HepG2 (cell line): ENCODE measurements around the gene COL9A3. TPM values are rescaled to one million over a fixed set of nuclear protein-coding genes. Genes with fewer than 3 reads are reported as not detected.

ENCODE experiments used
- ARID2 ChIP-seq: sonication (generic); formaldehyde crosslinking; IDR thresholded peaks from 2 replicates; pipeline ENCODE4 v1.8.1; 2022; ENCODE audit warnings: mild to moderate bottlenecking, missing genetic modification reagents, borderline replicate concordance
- DNMT1 ChIP-seq: sonication (generic); formaldehyde crosslinking; IDR thresholded peaks from 2 replicates; pipeline ENCODE4 v1.5.1; 2020; ENCODE audit warnings: mild to moderate bottlenecking, missing genetic modification reagents
- DNMT3B ChIP-seq: conservative IDR thresholded peaks from 2 replicates; pipeline ENCODE4 v1.6.1; 2016; ENCODE audit warnings: missing biosample characterization, control low read depth
- MZF1 ChIP-seq: sonication (generic); formaldehyde crosslinking; IDR thresholded peaks from 2 replicates; pipeline ENCODE4 v1.8.1; 2023; ENCODE audit warnings: mild to moderate bottlenecking, missing genetic modification reagents, borderline replicate concordance
- NR2F1 ChIP-seq, 2 experiments: fragments of 450-650 bp in 1 of 2; formaldehyde crosslinking in 1 of 2; IDR thresholded peaks; 2 replicates each; pipeline versions ENCODE4 v1.5.0 to v1.6.1; 2016 to 2020; ENCODE audit warnings: mild to moderate bottlenecking in 1 of 2, missing compliant biosample characterization in 1 of 2, missing genetic modification reagents in 1 of 2, moderate library complexity in 1 of 2
- SIX4 ChIP-seq: sonication (generic); formaldehyde crosslinking; IDR thresholded peaks from 2 replicates; pipeline ENCODE4 v1.4.0; 2020; ENCODE audit warnings: missing genetic modification reagents
- TRIM22 ChIP-seq: fragments of 450-650 bp; IDR thresholded peaks from 2 replicates; pipeline ENCODE4 v1.6.1; 2017
- YEATS4 ChIP-seq: sonication (generic); formaldehyde crosslinking; IDR thresholded peaks from 2 replicates; pipeline ENCODE4 v1.4.0; 2020; ENCODE audit warnings: missing genetic modification reagents, borderline replicate concordance
- YY1 ChIP-seq: IDR thresholded peaks from 2 replicates; pipeline ENCODE4 v1.6.1; 2011; ENCODE audit warnings: low read length, low read depth, moderate library complexity, mild to moderate bottlenecking; ENCODE audit not compliant: insufficient read depth, insufficient replicate concordance
- ZBED4 ChIP-seq: sonication (generic); formaldehyde crosslinking; IDR thresholded peaks from 2 replicates; pipeline ENCODE4 v1.4.0; 2020; ENCODE audit warnings: missing genetic modification reagents, borderline replicate concordance
- ZBTB7B ChIP-seq: sonication (generic); formaldehyde crosslinking; IDR thresholded peaks from 2 replicates; pipeline ENCODE4 v1.4.0; 2020; ENCODE audit warnings: missing genetic modification reagents
- ZFAT ChIP-seq: sonication (generic); formaldehyde crosslinking; conservative IDR thresholded peaks from 2 replicates; pipeline ENCODE4 v1.8.1; 2023; ENCODE audit warnings: missing genetic modification reagents, inconsistent platforms
- ZNF354B ChIP-seq: sonication (generic); formaldehyde crosslinking; IDR thresholded peaks from 2 replicates; pipeline ENCODE4 v1.8.0; 2022; ENCODE audit warnings: mild to moderate bottlenecking, missing genetic modification reagents
- ZNF703 ChIP-seq: sonication (generic); formaldehyde crosslinking; IDR thresholded peaks from 2 replicates; pipeline ENCODE4 v1.5.1; 2020; ENCODE audit warnings: missing genetic modification reagents, mild to moderate bottlenecking, moderate library complexity, borderline replicate concordance
- ZNF749 ChIP-seq: sonication (generic); formaldehyde crosslinking; IDR thresholded peaks from 2 replicates; pipeline ENCODE4 v1.8.0; 2022; ENCODE audit warnings: mild to moderate bottlenecking, missing genetic modification reagents, moderate library complexity, borderline replicate concordance
- ZNF879 ChIP-seq: sonication (generic); formaldehyde crosslinking; IDR thresholded peaks from 2 replicates; pipeline ENCODE4 v1.8.1; 2023; ENCODE audit warnings: missing genetic modification reagents
- polyA plus RNA-seq, 8 experiments: library from polyadenylated mRNA; depleted of rRNA in 3 of 8; stranded (reverse) in 7 of 8; unstranded in 1 of 8; fragments of >200 nt; fragmentation: Illumina TruSeq in 4 of 8; extraction: Trizol in 4 of 8; gene quantifications; 2 replicates each; pipeline versions ENCODE4 v1.2.1 to v1.2.3, GENCODE V29; 2011 to 2016; ENCODE audit warnings: low read depth in 4 of 8, missing spikeins in 1 of 8, mixed read lengths in 1 of 8; ENCODE audit not compliant: insufficient read depth in 1 of 8
- total RNA-seq, 5 experiments: library from RNA; depleted of rRNA; stranded (reverse); fragments of >200 nt; fragmentation: Illumina TruSeq; extraction: Trizol; gene quantifications; 2 replicates each; pipeline ENCODE4 v1.2.3, GENCODE V29; 2016; ENCODE audit warnings: low read depth in 1 of 5
- TF ChIP-seq, protein P1 (sequence below), 2 experiments: fragments of 450-650 bp in 1 of 2; sonication (generic) in 1 of 2; formaldehyde crosslinking; IDR thresholded peaks; 2 replicates each; pipeline versions ENCODE4 v1.5.0 to v1.8.0; 2020 to 2022; ENCODE audit warnings: mild to moderate bottlenecking in 1 of 2, missing genetic modification reagents in 1 of 2

COL9A3 gene
- total and polyA plus RNA-seq, 2 of the 13 experiments (the other 11 are each of a cell fraction or from before 2014, with no cell fraction given), result 155 to 204 TPM

DNA sequence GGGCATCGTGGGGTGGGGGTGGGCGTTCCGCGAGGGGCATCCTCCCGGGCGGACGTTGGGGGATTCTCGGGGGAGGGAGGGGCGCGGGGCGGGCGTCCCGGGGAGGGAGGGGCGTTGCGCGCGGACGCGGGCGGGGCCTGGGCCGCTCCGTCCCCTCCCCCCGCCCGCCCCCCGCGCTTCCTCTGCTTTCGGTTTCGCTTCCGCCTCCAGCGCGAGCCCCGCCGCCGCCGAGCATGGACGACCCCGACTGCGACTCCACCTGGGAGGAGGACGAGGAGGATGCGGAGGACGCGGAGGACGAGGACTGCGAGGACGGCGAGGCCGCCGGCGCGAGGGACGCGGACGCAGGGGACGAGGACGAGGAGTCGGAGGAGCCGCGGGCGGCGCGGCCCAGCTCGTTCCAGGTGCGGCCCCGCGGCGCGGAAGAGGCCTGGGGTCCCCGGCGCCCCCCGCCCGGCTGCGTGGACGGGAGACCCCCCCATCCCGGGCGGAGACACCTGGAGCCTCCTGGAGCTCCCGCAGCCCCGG, 12.2 kb upstream of the COL9A3 start, which contains the start of gene OGFR (continued):
- no peak for TF ChIP-seq ZBED4 (CRISPR knock-in tag)
- TF ChIP-seq ZBTB7B (CRISPR knock-in tag), result peak; percentile 85
- peak; percentile 65; the same call in 1 of the 2 replicates for TF ChIP-seq ZNF354B (CRISPR knock-in tag)
- TF ChIP-seq, protein P1, sequence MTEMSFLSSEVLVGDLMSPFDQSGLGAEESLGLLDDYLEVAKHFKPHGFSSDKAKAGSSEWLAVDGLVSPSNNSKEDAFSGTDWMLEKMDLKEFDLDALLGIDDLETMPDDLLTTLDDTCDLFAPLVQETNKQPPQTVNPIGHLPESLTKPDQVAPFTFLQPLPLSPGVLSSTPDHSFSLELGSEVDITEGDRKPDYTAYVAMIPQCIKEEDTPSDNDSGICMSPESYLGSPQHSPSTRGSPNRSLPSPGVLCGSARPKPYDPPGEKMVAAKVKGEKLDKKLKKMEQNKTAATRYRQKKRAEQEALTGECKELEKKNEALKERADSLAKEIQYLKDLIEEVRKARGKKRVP (CRISPR knock-in tag; IDR thresholded peaks at IDR 0.05), result peak in 1 of 2 experiments; percentile 47; a peak in 1 of 4 replicates
- TF ChIP-seq NR2F1 (CRISPR knock-in tag; IDR thresholded peaks at IDR 0.05), result peak in 1 of 2 experiments; percentile 27; a peak in 1 of 4 replicates
- no peak for TF ChIP-seq ZFAT (CRISPR knock-in tag)
- TF ChIP-seq ZNF749 (CRISPR knock-in tag), result no peak
- TF ChIP-seq DNMT3B (CRISPR knock-in tag), result no peak
- peak; percentile 82 for TF ChIP-seq YEATS4
- no peak for TF ChIP-seq MZF1 (CRISPR knock-in tag)
- no peak for TF ChIP-seq SIX4 (CRISPR knock-in tag)
- peak; percentile 97; the same call in 1 of the 2 replicates for TF ChIP-seq DNMT1 (CRISPR knock-in tag)
- TF ChIP-seq TRIM22, result no peak
- no peak for TF ChIP-seq YY1
- peak; percentile 25; the same call in 1 of the 2 replicates for TF ChIP-seq ARID2
- no peak for TF ChIP-seq ZNF703 (CRISPR knock-in tag)
- TF ChIP-seq ZNF879 (CRISPR knock-in tag), result no peak
